ENCODE measurements around the gene OR6S1.
"Not testable (repeated sequence)": the region's sequence is repeated elsewhere in the genome, so short reads cannot be mapped to it uniquely, and the experiment has no call there.

DNA sequence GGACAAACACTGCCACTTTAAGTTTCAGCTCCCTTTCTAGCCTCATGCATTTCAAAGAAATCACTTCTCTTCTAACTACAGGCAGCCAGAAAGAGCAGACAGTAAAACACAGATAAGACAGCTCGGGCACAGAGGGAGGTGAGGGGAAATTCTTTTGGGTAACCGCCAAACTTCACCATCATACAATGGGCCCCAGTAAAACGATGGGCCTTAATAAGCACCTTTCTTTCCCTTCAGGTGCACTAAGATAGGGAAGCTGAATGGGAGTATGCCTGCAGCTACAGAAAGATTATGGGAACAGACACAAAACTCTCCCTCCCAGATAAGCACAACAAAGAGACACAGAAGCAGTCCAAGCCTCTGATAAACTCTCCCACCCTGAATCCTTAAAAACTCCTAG, 1.3 kb upstream of the OR6S1 start:
- TF ChIP-seq, protein P1, sequence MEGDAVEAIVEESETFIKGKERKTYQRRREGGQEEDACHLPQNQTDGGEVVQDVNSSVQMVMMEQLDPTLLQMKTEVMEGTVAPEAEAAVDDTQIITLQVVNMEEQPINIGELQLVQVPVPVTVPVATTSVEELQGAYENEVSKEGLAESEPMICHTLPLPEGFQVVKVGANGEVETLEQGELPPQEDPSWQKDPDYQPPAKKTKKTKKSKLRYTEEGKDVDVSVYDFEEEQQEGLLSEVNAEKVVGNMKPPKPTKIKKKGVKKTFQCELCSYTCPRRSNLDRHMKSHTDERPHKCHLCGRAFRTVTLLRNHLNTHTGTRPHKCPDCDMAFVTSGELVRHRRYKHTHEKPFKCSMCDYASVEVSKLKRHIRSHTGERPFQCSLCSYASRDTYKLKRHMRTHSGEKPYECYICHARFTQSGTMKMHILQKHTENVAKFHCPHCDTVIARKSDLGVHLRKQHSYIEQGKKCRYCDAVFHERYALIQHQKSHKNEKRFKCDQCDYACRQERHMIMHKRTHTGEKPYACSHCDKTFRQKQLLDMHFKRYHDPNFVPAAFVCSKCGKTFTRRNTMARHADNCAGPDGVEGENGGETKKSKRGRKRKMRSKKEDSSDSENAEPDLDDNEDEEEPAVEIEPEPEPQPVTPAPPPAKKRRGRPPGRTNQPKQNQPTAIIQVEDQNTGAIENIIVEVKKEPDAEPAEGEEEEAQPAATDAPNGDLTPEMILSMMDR (IDR thresholded peaks at IDR 0.05): not testable (repeated sequence)
- not testable (repeated sequence) for TF ChIP-seq POLR2A (IDR thresholded peaks at IDR 0.05)

Data from body of pancreas (tissue), 4 donors.